HG03175 (cell line): ENCODE results near the gene MEGF10.
"Not testable (repeated sequence)": the region's sequence is repeated elsewhere in the genome, so short reads cannot be mapped to it uniquely, and the experiment has no call there.

Experiments used
- ATAC-seq: cut with Tn5 transposase; IDR thresholded peaks from one replicate; pipeline ENCODE4 v1.9.1; 2021; ENCODE audit warnings: mild to moderate bottlenecking, moderate library complexity; ENCODE audit not compliant: unreplicated experiment

Gene MEGF10

DNA sequence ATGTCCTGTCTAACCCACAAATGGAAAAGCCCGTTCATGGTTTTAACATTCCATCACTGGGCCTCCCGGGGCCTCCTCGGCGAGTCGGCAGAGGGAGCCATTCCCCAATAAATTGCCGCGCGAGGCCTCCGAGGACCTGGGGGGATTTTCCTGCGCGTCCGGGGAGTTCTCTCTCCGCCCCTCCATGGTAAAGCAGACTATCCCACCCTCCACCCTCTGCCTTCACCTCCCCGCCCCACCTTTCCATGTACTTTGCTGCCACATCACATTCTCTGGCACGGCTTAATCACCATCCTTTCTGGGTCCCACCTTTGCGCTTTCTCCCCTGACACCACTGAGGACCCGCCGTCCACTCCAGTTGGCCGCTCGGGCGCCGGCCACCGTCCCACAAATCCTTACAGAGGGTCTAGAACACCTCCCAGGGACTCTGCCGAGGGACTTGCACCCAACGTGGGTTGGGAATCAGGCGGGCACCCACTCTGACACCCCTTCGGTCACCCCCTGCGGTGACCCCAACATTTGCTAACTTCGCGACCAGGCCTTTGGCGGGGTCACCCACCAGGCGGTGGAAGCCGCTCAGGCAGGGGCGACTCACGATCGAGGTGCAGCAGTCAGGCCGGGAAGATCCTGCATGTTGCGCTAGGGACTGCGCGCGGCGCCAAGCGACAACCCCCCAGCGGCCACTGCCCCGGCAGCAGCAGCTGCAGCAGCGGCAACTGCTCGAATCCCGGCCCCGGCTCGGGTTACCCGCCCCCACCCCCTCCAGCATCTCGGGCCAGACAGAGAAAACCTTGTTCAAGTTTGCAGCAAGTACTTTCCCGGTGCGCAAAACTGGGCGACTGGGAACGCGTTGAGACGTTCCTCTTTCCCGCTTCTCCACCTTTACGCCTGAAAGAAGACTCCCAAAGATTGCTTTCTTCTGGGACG is at the start of gene MEGF10:
MEGF10 (plus strand) TSS at position 778 of the 927 bp plus-strand sequence. CDS start 40,513 bp downstream, outside the sequence.
- peak; percentile 57 for ATAC-seq

DNA sequence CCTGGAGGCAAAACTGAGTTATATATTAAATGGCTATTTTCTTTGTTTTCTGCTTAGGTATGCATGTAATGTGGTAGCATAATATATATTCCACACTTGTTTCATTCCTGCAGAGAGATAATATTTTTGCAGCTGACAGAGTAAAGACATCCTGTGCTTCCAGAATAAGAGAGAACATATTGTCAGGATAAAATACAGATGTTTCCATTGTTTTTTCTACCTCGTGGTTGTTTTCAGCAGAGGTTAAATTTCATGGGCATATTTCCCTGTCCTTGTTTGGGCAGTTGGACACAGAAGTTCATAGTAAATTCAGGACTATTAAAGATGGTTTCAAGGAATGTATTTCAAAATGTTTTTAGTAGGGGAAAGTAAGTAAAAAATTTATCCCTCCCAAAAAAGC is 47.6 kb upstream of the MEGF10 start:
- ATAC-seq, result no peak

DNA sequence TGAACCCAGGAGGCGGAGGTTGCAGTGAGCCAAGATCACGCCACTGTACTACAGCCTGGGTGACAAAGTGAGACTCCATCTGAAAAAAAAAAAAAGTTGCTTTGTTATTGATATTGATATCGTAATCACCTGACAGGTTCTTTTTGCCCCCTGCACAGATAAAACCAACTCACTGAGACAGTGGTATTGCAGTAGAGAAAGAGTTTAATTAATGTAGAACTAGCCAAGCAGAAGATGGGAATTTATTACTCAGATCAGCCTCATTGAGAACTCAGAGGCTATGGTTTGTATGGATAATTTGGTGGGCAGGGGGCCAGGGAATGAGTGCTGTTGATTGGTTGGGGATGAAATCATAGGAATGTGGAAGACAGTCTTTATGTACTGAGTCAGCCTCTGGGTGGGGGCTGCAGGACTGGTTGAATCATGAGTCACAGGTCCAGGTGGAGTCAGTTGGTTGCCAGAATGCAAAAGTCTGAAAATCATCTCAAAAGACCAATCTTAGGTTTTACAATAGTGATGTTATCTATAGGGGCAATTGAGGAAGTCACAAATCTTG is 35.8 kb upstream of the MEGF10 start:
- ATAC-seq, result no peak

DNA sequence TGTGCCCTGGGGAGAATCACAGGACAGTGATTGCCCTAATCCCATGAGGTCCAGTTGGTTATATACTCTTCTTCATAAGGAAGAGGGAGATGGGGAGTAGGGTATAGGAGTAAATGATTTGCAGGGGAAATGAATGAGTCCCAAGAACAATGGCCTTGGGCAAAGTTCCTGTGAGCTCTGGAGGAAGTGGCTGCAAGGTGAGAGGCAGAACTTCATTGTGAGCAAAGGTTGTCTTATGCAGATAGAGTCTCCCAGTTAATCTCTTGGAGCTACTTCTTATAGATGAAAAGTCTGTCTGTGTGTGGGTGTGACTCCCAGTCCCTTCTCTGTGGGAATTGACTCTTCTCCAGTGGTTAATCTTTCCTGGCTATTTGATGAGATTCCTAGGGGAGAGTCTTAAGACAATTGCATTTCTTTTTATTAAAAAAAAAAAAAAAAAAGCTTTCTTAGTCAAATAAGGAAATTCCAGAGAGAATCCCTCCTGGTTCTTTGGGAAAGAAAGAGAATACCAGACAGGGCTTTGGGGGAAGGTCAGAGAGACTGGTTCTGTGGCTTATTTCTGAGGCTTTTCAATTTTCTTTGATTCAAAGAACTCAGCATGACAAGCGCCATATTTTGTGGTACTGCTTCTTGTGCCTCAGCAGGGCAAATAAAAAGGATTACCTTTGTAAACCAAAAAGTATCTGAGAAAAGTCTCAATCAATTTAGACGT is 33.6 kb upstream of the MEGF10 start:
- ATAC-seq, result no peak

DNA sequence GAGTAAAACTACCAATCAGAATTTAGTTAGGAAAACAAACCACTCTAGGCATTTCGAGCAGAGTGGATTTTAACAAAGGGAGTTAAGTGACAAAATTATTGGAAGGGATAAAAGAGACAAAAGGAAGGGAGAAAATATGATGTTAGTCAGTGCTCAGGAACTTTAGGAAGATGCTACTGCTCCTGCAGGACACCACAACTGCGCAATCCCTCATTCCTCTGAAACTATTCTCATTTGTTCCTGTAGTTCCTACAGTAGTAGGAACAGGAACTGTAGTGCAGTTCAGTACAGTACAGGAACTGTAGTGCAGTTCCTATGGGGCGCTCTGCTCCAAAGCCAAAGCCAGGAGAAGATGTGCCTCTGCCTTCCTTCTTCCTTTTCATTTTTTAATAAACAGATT is 29.9 kb upstream of the MEGF10 start:
- no peak for ATAC-seq

DNA sequence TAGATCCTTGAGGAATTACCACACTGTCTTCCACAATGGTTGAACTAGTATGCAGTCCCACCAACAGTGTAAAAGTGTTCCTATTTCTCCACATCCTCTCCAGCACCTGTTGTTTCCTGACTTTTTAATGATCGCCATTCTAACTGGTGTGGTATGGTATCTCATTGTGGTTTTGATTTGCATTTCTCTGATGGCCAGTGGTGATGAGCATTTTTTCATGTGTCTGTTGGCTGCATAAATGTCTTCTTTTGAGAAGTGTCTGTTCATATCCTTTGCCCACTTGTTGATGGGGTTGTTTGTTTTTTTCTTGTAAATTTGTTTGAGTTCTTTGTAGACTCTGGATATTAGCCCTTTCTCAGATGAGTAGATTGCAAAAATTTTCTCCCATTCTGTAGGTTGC is 25.1 kb upstream of the MEGF10 start:
- ATAC-seq, result not testable (repeated sequence)

DNA sequence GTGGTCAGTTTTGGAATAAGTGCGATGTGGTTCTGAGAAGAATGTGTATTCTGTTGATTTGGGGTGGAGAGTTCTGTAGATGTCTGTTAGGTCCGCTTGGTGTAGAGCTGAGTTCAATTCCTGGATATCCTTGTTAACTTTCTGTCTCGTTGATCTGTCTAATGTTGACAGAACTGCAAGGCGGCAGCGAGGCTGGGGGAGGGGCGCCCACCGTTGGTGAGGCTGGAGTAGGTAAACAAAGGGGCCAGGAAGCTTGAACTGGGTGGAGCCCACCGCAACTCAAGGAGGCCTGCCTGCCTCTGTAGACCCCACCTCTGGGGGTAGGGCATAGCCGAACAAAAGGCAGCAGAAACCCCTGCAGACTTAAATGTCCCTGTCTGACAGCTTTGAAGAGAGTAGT is 22.3 kb upstream of the MEGF10 start:
- ATAC-seq, result not testable (repeated sequence)

DNA sequence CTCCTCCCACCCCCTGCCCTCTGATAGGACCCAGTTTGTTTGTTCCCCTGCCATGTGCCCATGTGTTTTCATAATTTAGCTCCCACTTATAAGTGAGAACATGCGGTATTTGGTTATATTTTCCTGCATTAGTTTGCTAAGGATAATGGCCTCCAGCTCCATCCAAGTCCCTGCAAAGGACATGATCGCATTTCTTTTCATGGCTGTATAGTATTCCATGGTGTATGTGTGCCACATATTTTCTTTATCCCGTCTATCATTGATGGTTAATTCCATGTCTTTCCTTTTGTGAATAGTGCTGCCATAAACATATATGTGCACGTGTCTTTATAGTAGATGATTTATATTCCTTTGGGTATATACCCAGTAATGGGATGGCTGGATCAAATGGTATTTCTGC is 19.9 kb upstream of the MEGF10 start:
- ATAC-seq, result not testable (repeated sequence)

DNA sequence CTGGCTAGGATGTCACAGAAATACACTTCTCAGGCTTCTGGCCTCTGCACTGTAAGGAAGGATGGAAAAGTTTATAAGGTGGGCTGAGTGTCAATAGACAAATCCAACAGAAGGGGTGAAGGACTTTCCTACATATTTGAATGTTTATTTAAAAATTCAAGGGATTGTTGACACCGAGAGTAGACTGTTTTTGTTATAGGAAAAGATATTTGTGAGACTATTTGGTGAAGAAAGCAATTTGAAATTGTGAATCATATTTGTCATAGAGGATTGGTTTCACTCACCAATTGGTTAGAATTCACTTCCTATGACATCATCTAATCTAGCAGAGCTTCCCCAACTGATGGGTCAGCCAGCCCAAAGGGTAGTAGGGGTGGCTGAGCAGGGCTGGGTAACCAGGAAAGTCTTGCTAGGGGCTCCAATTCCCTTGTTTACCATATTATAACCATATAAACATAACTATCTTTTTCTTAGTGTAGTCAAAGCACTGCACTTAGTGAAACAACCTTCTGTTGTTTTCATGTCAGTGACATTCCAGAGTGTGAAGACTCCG is 14.9 kb upstream of the MEGF10 start:
- ATAC-seq, result no peak

DNA sequence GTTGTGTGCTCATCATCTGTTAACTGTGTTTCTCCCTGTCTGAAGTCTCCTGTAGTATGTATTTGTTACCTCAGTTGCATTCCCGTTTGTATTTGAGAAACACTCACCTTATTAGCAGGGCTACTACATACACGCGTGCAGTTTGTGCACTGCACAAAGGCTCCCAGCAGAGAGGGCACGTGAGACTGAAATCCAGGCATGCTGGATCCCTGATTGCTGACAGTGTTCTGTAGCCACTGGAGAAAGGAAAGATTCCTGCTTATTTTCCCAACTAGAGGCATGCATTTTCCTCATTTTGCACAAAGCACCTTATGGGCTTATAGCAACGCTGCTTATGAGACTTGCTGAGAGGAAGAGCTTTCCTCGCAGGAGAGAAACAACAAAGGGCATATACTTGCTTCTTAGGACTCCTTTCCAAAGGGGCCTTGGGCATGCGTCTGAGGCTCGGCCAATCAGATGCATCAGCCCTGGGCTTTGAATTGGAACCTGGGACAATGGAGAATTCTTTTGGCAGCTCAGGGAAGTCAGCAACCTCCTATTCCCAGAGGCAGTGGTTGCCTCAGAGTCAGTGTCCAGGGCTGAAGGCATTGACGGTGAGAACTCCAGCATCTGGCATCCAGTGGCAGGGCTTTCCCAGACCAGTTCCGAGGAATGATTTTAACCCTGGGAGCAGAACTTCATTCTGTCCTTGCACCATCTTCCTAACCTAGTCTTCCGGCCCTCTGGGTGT is 9.9 kb upstream of the MEGF10 start:
- ATAC-seq, result no peak

DNA sequence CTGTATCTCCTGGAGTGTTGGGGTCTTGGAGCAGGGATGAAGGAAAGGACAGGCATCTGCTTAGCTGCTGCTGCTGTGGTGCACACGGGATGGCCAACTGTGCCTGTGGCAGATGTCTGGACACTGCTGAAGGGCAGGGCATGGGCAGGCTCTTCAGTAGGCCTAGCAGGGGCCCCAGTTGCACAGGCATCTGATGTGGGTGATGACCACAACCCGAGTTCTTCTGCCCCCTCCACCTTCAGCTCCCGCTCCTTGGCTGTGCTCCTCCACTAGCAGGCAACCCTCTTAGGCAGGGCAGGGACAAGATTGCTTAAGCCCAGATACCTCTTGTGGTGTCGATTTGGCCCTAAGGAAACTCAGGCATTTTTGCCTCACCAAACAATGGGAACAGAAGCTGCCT is 9.0 kb upstream of the MEGF10 start:
- no peak for ATAC-seq

DNA sequence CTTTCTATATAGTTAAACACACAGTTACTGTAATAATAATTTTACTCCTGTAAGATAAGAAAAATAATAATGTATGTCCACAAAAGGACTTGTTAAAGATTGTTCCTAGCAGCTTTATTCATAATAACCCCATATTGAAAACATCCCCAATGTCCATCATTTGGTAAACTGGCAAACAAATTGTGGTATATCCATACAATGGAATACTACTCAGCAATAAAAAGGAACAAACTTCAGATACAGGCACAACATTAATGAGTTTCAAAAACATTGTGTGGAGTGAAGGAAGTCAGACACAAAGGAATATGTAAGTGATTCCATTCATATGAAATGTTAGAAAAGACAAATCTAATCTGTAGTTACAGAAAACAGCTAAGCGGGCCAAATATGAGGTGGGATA is 1.9 kb upstream of the MEGF10 start:
- ATAC-seq, result no peak

DNA sequence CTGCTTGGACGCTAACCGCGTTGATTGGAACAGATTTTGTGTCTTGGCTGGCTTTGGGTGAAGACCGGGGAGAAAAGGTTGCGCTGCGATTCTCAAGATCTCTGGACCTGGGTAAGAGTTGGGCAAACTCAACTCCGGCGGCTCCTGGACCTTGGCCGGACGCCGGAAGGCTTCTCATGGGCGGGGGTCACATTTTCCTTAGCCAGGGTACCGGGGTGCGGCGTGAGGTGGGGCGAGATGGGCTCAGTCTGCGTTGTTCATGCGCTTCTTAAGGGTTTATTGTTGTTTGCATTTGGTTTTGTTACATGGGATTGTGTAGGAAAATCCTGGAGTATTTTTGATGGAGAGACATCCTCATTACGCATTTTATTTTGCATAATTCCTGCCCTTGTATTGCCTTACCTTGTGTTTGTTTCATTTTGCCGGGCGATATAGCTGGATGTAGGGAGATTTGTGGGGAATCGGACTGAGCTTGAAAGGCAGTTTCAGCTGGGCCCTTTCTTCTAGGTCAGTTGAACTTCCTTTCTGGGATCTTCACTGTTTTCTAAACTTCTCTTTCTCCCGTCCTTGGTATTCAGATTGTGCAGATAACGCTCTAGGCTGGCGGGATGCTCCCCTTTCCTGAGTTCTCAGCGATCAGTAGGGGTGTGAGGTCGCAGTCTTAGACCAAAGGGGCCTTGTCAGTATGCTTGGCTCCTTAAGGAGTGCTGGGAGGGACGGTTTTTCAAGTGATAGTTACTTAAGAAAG is 524 bp downstream of the MEGF10 start:
- ATAC-seq, result no peak

DNA sequence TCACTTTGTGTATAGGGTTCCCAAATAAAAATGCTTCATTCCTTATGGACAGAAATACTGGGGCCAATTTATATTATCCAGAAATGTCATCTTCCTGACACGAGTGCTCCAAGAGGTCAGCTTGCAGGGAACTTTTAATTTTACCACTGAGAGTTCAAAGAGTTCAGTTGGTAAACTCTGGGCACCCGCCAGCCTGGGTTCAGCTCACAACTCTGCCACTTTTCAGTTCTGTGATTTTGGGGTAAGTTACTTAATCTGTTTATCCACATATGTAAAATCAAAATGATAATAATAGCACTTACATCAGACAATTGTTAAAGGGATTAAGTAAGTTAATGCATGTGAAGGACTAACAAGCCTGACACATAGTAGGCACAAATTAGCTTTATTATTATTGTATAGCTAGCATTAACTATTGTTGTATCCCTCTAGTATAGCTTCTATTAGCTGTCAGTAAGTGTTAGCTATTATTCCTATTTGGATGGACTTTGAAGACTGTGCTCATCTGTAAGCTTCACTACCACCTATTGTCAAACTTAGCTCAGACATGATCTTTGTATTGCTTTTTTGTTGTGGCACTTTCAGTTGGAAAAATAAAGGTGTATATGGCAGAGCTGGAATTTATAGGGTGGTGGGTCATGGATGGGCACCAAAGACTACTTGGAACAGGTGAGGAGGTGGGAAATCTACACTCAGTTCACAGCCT is 1.6 kb downstream of the MEGF10 start:
- ATAC-seq, result no peak

DNA sequence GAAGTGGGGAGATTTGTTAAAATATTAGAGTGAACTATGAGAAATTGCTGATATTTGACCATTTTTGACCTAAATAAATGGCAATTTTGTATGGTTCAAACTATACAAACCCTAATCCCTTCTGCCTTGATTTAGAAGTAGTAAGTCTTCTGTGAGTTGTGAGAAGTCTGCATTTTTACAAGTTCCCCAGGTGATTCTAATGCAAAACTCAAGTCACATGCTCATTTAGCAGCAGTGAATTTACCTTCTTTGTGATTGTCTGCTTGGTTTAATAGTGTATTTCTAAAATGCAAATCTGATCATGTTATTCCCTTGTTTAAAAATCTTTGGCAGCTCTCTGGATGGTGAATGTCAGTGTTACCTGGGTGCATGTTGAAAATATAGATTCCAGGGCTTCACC is 2.8 kb downstream of the MEGF10 start:
- ATAC-seq, result no peak

DNA sequence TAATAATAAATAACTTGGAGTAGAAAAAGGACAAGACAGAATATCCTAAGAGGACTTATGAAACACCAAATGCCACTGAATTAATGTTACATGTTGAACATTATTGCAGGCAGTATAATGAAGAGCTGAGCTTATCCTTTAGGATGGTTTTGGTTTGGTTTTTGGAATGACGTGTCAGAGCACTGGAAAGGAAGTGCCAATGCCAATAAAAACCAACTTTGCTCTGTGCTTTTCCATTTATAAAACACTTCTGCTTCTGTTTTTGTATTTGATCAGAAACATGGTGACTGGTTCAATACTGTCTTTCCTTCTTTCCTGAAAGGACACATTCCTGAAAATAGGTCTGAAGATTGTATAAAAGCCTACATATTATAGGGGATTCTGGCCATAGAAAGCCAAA is 4.2 kb downstream of the MEGF10 start:
- ATAC-seq, result no peak

DNA sequence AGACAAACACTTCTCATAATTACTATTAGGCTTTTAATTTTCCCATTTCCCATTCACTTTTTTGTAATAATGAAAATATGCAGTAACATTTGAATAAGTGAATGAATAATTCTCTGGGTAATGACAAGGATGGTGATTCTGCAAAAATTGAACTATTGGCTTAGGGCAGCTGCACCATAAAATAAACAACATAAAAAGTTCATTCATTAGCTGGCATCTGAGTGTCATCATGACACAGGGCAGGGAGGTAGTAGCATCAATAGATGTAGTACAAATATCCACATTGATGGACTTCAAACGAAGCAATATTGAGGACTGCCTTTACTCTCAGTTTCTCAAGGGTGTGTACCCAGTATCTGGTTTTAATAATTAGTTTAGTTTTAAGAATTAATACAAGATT is 4.9 kb downstream of the MEGF10 start:
- ATAC-seq, result no peak

DNA sequence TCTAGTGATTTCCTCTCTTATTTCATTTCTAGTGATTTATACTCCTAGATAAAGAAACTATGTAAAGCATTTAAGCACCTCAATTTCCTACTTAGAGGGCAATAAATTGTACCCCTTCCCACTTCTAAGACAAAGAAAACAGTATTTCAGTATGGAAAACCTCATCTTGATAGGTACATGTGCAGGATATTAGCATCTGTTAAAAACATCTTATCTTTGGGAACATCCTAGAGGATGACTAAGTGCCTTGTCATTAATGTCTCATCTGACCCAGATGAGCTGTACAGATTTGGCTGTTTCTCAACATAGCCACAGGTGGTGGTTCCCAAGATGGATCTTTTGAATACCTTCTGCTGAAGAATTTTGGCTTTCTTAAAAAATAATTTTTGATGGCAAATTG is 5.7 kb downstream of the MEGF10 start:
- no peak for ATAC-seq

DNA sequence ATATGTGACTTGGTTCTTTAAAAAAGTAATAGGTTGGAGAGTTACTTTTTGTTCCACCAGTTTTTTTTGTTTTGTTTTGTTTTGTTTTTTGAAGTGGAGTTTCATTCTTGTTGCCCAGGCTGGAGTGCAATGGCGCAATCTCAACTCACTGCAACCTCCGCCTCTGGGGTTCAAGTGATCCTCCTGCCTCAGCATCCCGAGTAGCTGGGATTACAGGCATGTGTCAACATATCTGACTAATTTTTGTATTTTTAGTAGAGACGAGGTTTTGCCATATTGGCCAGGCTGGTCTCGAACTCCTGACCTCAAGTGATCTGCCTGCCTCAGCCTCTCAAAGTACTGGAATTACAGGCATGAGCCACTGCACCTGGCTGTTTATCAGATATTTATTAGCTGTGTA is 6.3 kb downstream of the MEGF10 start:
- not testable (repeated sequence) for ATAC-seq
